ENCODE measurements around the gene MEA1. TPM values are rescaled to one million over a fixed set of nuclear protein-coding genes. Genes with fewer than 3 reads are reported as not detected.
"Not testable (repeated sequence)": the region's sequence is repeated elsewhere in the genome, so short reads cannot be mapped to it uniquely, and the experiment has no call there.

Gene MEA1
- total RNA-seq, 2 experiments from 2014 or later: 67.9 to 70.7 TPM

- CTCF ChIA-PET (ENCODE audit: unreplicated experiment): no interaction called here
Measured at GRCh38 chr6:43005844-43006243, 7.9 kb downstream of the MEA1 start.

GRCh38 chr6:43001843-43002242, 11.9 kb downstream of the MEA1 start:
- H3K4me3 ChIP-seq (ENCODE audit: low read depth, low read length, poor library complexity, severe bottlenecking): no peak overlapping the region

More at GRCh38 chr6:43005844-43006243, 7.9 kb downstream of the MEA1 start:
- DNase-seq (ENCODE audit: low spot score): no peak
- Histone ChIP-seq H3K36me3 (ENCODE audit: insufficient read depth, low read length) (peaks cover 53% of the 10 kb centered on the region), H2AFZ (ENCODE audit: low read length) (no peak overlapping the region), H3K27ac (ENCODE audit: low read depth, low read length, poor library complexity, severe bottlenecking) (no peak overlapping the region), H3K4me2 (ENCODE audit: low read length) (no peak overlapping the region), H4K20me1 (ENCODE audit: insufficient read depth, low read length) (no peaks in the 10 kb centered on the region), H3K79me2 (ENCODE audit: insufficient read depth, low read depth, low read length) (no peaks in the 10 kb centered on the region), H3K4me1 (ENCODE audit: insufficient read depth, low read length, poor library complexity, severe bottlenecking) (peaks cover 6% of the 10 kb centered on the region), H3K4me3 (ENCODE audit: low read depth, low read length, poor library complexity, severe bottlenecking) (no peak overlapping the region), H3K9me2 (ENCODE audit: insufficient read depth, low read length) (no peaks in the 10 kb centered on the region), H3K9me3 (ENCODE audit: low read length) (no peaks in the 10 kb centered on the region)
- no TSS peak for BruUV-seq (replicated peaks)
- TF ChIP-seq CTCF (conservative IDR thresholded peaks at IDR 0.05; ENCODE audit: low read length) (no peak), EZH2phosphoT487 (IDR thresholded peaks at IDR 0.05; ENCODE audit: borderline replicate concordance, low read depth, low read length) (no peak)
- intact Hi-C loops (cut with micrococcal nuclease; ENCODE audit: unreplicated experiment): no loop called here
- POLR2A ChIA-PET: interaction anchor here (0.5 kb wide), 1 partner anchor 219 kb away, joined by 3 read pairs; no protein-coding TSS in a partner anchor

GRCh38 chr6:42998205-42998604, 15.5 kb downstream of the MEA1 start:
- intact Hi-C loops (cut with micrococcal nuclease; ENCODE audit: unreplicated experiment); H3K4me2 ChIP-seq (ENCODE audit: low read length); BruUV-seq (replicated peaks): not testable (repeated sequence)

More at GRCh38 chr6:43001843-43002242, 11.9 kb downstream of the MEA1 start:
- POLR2A ChIA-PET: interaction anchor here (2.6 kb wide), 1 partner anchor 18 kb away, joined by 12 read pairs; the partner anchor contains the start of gene PPP2R5D
- BruUV-seq (replicated peaks): no TSS peak
- no peaks in the 10 kb centered on the region for H4K20me1 ChIP-seq (ENCODE audit: insufficient read depth, low read length)
- no peak for DNase-seq (ENCODE audit: low spot score)
- H3K4me1 ChIP-seq (ENCODE audit: insufficient read depth, low read length, poor library complexity, severe bottlenecking): no peaks in the 10 kb centered on the region
- H3K27ac ChIP-seq (ENCODE audit: low read depth, low read length, poor library complexity, severe bottlenecking): no peak overlapping the region
- no peak overlapping the region for H3K4me2 ChIP-seq (ENCODE audit: low read length)
- H3K36me3 ChIP-seq (ENCODE audit: insufficient read depth, low read length): peaks cover 16% of the 10 kb centered on the region
- no peak for TF ChIP-seq CTCF (conservative IDR thresholded peaks at IDR 0.05; ENCODE audit: low read length)
- no peak for TF ChIP-seq EZH2phosphoT487 (IDR thresholded peaks at IDR 0.05; ENCODE audit: borderline replicate concordance, low read depth, low read length)
- intact Hi-C loops (cut with micrococcal nuclease; ENCODE audit: unreplicated experiment): no loop called here
- H2AFZ ChIP-seq (ENCODE audit: low read length): no peak overlapping the region
- H3K9me3 ChIP-seq (ENCODE audit: low read length): no peaks in the 10 kb centered on the region
- H3K79me2 ChIP-seq (ENCODE audit: insufficient read depth, low read depth, low read length): no peaks in the 10 kb centered on the region
- CTCF ChIA-PET (ENCODE audit: unreplicated experiment): no interaction called here
- H3K9me2 ChIP-seq (ENCODE audit: insufficient read depth, low read length): no peaks in the 10 kb centered on the region

More at GRCh38 chr6:42998205-42998604, 15.5 kb downstream of the MEA1 start:
- H3K36me3 ChIP-seq (ENCODE audit: insufficient read depth, low read length); H3K27ac ChIP-seq (ENCODE audit: low read depth, low read length, poor library complexity, severe bottlenecking); H3K79me2 ChIP-seq (ENCODE audit: insufficient read depth, low read depth, low read length); DNase-seq (ENCODE audit: low spot score); H3K4me1 ChIP-seq (ENCODE audit: insufficient read depth, low read length, poor library complexity, severe bottlenecking); H2AFZ ChIP-seq (ENCODE audit: low read length); H3K9me2 ChIP-seq (ENCODE audit: insufficient read depth, low read length); H4K20me1 ChIP-seq (ENCODE audit: insufficient read depth, low read length); H3K4me3 ChIP-seq (ENCODE audit: low read depth, low read length, poor library complexity, severe bottlenecking); CTCF ChIA-PET (ENCODE audit: unreplicated experiment); H3K9me3 ChIP-seq (ENCODE audit: low read length): not testable (repeated sequence)
- POLR2A ChIA-PET: interaction anchor here (0.7 kb wide), 1 partner anchor 176 kb away, joined by 4 read pairs; no protein-coding TSS in a partner anchor

Data from OCI-LY7 (cell line).